Uterus (tissue), 4 donors: ENCODE results near the gene ULK4. TPM values are rescaled to one million over a fixed set of nuclear protein-coding genes. Genes with fewer than 3 reads are reported as not detected.

ENCODE experiments used
- DNase-seq, 2 donors: peaks; one replicate each; pipeline ENCODE4 v3.0.0-alpha.2; 2019 to 2020
- H3K27ac ChIP-seq, 2 donors: fragments of 200-600 bp; sonication (generic); 1 replicate in 1 of 2; 2 replicates in 1 of 2; pipeline ENCODE4 v1.5.1; 2016 to 2018
- H3K27me3 ChIP-seq, 2 donors: fragments of 200-600 bp; sonication (generic); one replicate each; pipeline ENCODE4 v1.5.1; 2018 to 2019; ENCODE audit warnings: control low read depth in 1 of 2
- H3K36me3 ChIP-seq, 2 donors: fragments of 200-600 bp; sonication (generic); one replicate each; pipeline ENCODE4 v1.5.1; 2019; ENCODE audit warnings: control low read depth in 1 of 2
- H3K4me1 ChIP-seq, 2 donors: fragments of 200-600 bp; sonication (generic); one replicate each; pipeline ENCODE4 v1.5.1; 2018 to 2019; ENCODE audit warnings: control low read depth in 1 of 2
- H3K4me3 ChIP-seq, 2 donors: fragments of 200-600 bp; sonication (generic); 1 replicate in 1 of 2; 2 replicates in 1 of 2; pipeline ENCODE4 v1.5.1; 2018 to 2019; ENCODE audit warnings: mild to moderate bottlenecking in 1 of 2
- H3K9me3 ChIP-seq, 2 donors: fragments of 200-600 bp; sonication (generic); one replicate each; pipeline ENCODE4 v1.5.1; 2019; ENCODE audit warnings: control low read depth in 1 of 2
- POLR2A ChIP-seq, 2 donors: fragments of 450-650 bp; IDR thresholded peaks; one replicate each; pipeline ENCODE4 v1.6.1; 2016; ENCODE audit warnings: antibody characterized with exemption in 2 of 2, mild to moderate bottlenecking in 1 of 2, moderate library complexity in 1 of 2
- intact Hi-C: fragments of 100-400 bp; cut with DNase I; formaldehyde crosslinking; loops from one replicate; pipeline ENCODE4 v1.15.1; 2023; ENCODE audit warnings: low total_unique reads
- total RNA-seq, 4 donors: library from RNA; depleted of rRNA in 3 of 4; stranded (reverse); fragments of >200 nt in 3 of 4; gene quantifications; one replicate each; pipeline versions ENCODE4 v1.1.0 to v1.2.4, GENCODE V29; 2014 to 2023
- TF ChIP-seq, protein P1 (sequence below), 4 experiments: fragments of 200-600 bp in 2 of 4; fragments of 450-650 bp in 2 of 4; sonication (generic) in 2 of 4; IDR thresholded peaks; one replicate each; pipeline ENCODE4 v1.5.1; 2016 to 2019; ENCODE audit warnings: antibody characterized with exemption in 4 of 4, mild to moderate bottlenecking in 2 of 4, moderate library complexity in 1 of 4
- donor health status: DM: yes; HTN: yes; CAD: no.

The ULK4 gene
- total RNA-seq, 4 donors from 2014 or later = 8.7 to 118 (median 26.1) TPM

DNA sequence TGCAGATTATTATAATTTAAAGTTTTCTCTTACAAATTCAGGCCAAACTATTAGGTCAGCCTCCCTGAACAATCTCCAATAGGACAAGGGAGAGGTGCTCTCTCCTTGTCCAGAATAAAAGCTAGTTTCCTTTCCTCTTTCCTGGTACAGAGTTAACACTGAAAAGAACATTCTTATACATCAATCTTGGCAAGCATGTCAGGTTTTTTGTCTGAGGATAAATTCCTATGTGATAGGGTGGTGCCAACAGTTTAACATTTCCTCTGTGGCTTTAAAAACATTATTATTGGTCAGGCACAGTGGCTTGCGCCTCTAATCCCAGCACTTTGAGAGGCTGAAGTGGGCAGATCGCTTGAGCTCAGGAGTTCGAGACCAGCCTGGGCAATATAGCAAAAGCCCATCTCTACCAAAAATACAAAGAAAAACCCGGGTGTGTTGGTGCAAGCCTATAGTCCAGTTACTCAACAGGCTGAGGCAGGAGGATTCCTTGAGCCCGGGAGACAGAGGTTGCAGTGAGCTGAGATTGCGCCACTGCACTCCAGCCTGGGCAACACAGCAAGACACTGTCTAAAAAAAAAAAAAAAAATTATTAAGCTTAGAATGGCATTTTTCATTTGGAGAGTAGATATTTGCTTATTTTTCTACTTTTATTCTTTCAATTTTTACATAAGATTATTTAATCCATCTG is 13.7 kb upstream of the ULK4 start:
- no peak for DNase-seq
- no peaks in the 10 kb centered on the region for H3K27me3 ChIP-seq
- H3K4me3 ChIP-seq = no peak overlapping the region
- H3K36me3 ChIP-seq = no peaks in the 10 kb centered on the region
- no peaks in the 10 kb centered on the region for H3K9me3 ChIP-seq
- no peaks in the 10 kb centered on the region for H3K4me1 ChIP-seq
- intact Hi-C loops = no loop called here
- TF ChIP-seq, protein P1, sequence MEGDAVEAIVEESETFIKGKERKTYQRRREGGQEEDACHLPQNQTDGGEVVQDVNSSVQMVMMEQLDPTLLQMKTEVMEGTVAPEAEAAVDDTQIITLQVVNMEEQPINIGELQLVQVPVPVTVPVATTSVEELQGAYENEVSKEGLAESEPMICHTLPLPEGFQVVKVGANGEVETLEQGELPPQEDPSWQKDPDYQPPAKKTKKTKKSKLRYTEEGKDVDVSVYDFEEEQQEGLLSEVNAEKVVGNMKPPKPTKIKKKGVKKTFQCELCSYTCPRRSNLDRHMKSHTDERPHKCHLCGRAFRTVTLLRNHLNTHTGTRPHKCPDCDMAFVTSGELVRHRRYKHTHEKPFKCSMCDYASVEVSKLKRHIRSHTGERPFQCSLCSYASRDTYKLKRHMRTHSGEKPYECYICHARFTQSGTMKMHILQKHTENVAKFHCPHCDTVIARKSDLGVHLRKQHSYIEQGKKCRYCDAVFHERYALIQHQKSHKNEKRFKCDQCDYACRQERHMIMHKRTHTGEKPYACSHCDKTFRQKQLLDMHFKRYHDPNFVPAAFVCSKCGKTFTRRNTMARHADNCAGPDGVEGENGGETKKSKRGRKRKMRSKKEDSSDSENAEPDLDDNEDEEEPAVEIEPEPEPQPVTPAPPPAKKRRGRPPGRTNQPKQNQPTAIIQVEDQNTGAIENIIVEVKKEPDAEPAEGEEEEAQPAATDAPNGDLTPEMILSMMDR (IDR thresholded peaks at IDR 0.05) = no peak
- no peak for TF ChIP-seq POLR2A (IDR thresholded peaks at IDR 0.05)
- no peak overlapping the region for H3K27ac ChIP-seq

GRCh38 chr3:41974223-41974622 is 12.3 kb upstream of the ULK4 start:
- Histone ChIP-seq H3K9me3 (no peaks in the 10 kb centered on the region), H3K27me3 (no peaks in the 10 kb centered on the region), H3K36me3 (no peaks in the 10 kb centered on the region), H3K4me1 (no peaks in the 10 kb centered on the region), H3K27ac (no peak overlapping the region), H3K4me3 (no peak overlapping the region)
- DNase-seq = no peak
- TF ChIP-seq, protein P1 (IDR thresholded peaks at IDR 0.05) = no peak
- no peak for TF ChIP-seq POLR2A (IDR thresholded peaks at IDR 0.05)
- intact Hi-C loops = no loop called here

DNA sequence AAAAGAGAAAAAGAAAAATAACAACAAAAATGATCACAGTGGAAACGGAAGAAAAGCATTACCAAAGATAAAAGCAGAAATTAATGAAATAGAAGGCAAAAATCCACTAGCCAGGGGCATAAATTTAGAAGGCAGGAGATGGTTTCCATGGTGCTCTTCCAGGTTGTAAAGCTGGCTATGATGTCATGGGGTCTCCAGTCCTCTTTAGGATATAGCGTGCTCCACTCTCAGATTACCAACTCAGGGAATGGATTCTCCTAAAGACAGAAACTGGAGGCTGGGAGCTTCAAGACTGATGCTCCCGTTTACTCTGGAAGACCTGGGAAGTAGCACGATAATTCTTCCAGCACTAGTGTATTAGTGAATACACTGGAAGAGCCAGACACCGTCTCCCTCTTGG is 10.9 kb upstream of the ULK4 start:
- no peaks in the 10 kb centered on the region for H3K4me1 ChIP-seq
- H3K4me3 ChIP-seq = no peak overlapping the region
- H3K36me3 ChIP-seq = no peaks in the 10 kb centered on the region
- intact Hi-C loops = no loop called here
- DNase-seq = no peak
- TF ChIP-seq POLR2A (IDR thresholded peaks at IDR 0.05) = no peak
- TF ChIP-seq, protein P1 (IDR thresholded peaks at IDR 0.05) = no peak
- no peaks in the 10 kb centered on the region for H3K9me3 ChIP-seq
- H3K27ac ChIP-seq = no peak overlapping the region
- H3K27me3 ChIP-seq = no peaks in the 10 kb centered on the region

DNA sequence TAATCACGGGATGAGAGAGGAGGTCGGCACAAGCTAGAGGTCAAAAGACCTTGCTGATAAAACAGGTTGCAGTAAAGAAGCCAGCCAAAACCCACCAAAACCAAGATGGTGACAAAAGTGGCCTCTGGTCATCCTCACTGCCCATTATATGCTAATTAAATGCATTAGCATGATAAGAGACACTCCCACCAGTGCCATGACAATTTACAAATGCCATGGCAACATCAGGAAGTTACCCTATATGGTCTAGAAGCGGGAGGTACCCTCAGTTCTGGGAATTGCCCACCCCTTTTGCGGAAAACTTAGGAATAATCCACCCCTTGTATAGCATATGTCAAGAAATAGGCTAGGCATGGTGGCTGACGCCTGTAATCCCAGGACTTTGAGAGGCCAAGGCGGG is 4.3 kb upstream of the ULK4 start:
- H3K9me3 ChIP-seq = no peaks in the 10 kb centered on the region
- no peaks in the 10 kb centered on the region for H3K36me3 ChIP-seq
- intact Hi-C loops = no loop called here
- H3K27me3 ChIP-seq = no peaks in the 10 kb centered on the region
- no peak for DNase-seq
- no peak overlapping the region for H3K27ac ChIP-seq
- H3K4me3 ChIP-seq = no peak overlapping the region
- no peaks in the 10 kb centered on the region for H3K4me1 ChIP-seq
- TF ChIP-seq, protein P1 (IDR thresholded peaks at IDR 0.05) = no peak
- no peak for TF ChIP-seq POLR2A (IDR thresholded peaks at IDR 0.05)

DNA sequence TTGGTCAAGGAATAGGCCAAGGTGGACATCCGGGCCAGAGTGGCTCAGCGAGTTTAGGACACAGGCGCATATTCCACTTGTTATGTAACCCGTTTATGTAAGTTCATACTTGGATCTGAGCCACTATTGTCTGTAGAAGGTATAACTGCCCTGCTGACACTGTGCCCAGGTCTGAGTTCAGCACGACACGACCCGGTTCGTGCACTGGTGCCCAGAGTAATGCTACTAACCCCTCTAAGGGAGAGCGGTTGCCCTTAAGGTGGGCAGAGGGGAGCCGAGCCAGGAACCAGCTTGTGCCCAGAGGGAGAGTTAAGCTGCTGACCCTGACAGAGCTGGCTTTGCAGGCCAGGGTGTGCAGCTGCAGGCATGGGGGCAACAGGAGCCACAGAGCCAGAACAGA is 1.9 kb upstream of the ULK4 start:
- Histone ChIP-seq H3K4me1 (no peaks in the 10 kb centered on the region), H3K27me3 (no peaks in the 10 kb centered on the region), H3K9me3 (no peaks in the 10 kb centered on the region), H3K27ac (no peak overlapping the region), H3K36me3 (no peaks in the 10 kb centered on the region), H3K4me3 (no peak overlapping the region)
- TF ChIP-seq, protein P1 (IDR thresholded peaks at IDR 0.05) = no peak
- TF ChIP-seq POLR2A (IDR thresholded peaks at IDR 0.05) = no peak
- intact Hi-C loops = no loop called here
- peak in 1 of 2 donors; percentile 15 for DNase-seq
